Esophagus muscularis mucosa (tissue), 4 donors: ENCODE results near the gene CCNQ.

Experiments
- CTCF ChIP-seq, 3 experiments: fragments of 200-600 bp in 2 of 3; fragments of 450-650 bp in 1 of 3; sonication (generic) in 2 of 3; IDR thresholded peaks; one replicate each; pipeline ENCODE4 v1.5.1; 2017 to 2019; ENCODE audit warnings: antibody characterized with exemption in 3 of 3, mild to moderate bottlenecking in 2 of 3, moderate library complexity in 1 of 3
- EP300 ChIP-seq: sonication (generic); formaldehyde crosslinking; IDR thresholded peaks from one replicate; pipeline ENCODE4 v1.6.1; 2017; ENCODE audit warnings: antibody characterized with exemption
- POLR2A ChIP-seq: fragments of 450-650 bp; IDR thresholded peaks from one replicate; pipeline ENCODE4 v1.6.1; 2017; ENCODE audit warnings: antibody characterized with exemption, moderate library complexity, mild to moderate bottlenecking, low read depth
- POLR2AphosphoS5 ChIP-seq, 2 donors: sonication (generic); formaldehyde crosslinking; IDR thresholded peaks; one replicate each; pipeline ENCODE4 v1.6.1; 2017; ENCODE audit warnings: antibody characterized with exemption in 2 of 2

DNA sequence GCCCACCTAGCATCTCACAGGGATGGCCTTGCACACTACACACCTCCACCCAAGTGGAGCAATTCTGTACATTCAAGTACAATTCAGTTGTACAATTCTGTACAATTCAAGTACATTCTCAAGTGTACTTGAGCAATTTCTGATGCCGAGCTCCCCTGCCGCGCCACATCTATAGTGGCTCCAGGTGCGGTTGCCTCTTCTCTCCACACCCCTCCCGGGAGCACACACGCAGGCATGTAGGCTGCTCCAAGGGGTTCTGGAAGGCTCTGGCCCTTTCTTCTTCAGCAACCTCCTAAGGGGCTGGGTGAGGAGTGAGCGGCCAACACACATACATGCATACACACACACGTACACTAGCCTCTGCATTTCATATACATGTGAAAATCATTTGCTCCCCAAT lies 29.2 kb upstream of the CCNQ start:
- TF ChIP-seq EP300 (no peak), POLR2A (no peak), CTCF (IDR thresholded peaks at IDR 0.05) (no peak), POLR2AphosphoS5 (IDR thresholded peaks at IDR 0.05) (no peak)
